ENCODE measurements around the gene NOL11.
"Not testable (repeated sequence)": the region's sequence is repeated elsewhere in the genome, so short reads cannot be mapped to it uniquely, and the experiment has no call there.

Gene NOL11

DNA sequence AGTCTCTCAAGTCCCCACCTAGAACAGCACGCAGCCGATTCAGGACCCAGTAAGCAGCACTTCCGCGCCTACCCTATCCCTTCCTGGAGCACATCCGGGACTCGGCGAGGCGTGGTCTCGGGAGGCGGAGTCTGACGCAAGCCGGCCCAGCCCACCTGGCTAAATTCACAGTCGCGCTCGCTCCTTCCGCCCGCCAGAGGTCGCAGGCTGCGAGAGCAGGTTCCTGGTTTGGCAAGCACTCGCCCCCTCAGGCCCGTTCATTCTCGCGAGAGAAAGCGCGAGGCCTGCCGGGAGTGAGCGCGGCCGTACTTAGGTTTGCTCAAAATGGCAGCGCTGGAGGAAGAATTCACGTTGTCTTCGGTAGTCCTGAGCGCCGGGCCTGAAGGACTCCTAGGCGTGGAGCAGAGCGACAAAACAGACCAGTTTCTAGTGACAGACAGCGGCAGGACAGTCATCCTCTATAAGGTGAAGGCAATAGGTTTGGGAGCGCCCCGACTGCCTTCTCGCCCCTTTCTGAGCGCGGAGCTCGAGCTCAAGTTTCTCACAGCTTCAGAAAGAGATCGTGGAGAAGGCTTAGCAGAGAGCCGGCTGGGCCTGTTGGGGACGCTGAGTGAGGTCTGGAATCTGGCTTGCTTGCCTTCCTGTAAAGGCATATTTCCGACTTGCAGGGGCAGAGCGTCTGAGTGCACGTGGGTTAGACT, at the start of gene NOL11:
TSS of gene NOL11 (plus strand) at position 313 of the 701 bp plus-strand sequence. CDS start at position 325, 12 bp downstream.
- DNase-seq, result peak; percentile 100

DNA sequence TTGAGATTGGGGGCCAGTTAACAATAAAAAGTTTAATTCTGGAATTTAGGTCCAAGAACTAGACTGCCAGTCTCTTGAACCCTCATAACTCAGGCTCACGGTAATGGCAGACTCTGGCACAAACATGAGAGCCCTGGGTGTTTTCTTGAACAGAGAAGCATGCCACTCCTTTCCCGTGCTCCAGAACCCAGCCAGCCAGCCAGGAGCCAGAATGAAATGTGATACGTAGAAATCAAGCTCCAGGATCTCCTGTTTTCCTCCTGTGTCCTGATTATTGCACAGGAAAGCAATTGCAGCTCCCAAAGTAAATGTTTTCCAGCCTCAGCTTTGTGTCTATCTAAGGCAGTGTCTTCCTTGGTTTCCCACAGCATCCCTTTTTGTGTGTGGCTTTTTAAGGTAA, 46.2 kb upstream of the NOL11 start:
- DNase-seq, result no peak

DNA sequence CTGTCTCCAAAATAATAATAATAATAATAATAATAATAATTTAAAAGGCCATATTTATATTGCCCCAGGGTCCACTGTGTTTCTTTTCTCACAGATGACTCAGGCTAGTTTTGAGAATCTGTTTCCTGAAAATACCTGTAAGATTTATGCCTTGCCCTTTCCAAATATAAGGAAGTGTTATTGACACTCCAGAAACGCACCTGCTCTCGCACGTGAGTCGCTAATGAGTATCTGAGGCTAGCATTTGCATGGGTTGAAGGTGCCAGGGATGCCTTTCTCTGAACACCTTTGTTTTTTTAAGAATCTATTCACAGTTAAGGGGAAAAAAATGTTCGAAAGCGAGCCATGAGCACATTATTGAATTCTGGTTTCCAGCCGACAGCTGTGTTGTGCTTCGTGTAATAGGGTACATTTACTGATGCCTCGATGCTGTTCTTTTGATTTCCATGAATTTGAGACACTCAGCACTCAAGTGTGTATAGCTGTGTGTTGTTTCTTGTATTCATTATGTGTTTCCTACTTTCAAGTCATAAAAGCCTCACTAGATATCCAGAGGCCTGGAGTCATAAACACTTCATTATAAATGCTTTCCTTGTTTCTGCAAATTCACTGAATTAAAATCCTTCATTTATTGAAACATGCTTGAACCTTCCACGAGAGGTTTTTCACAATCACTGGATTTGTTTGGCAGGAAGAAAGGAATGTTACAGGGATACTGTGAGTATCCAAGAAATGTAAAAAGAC, 45.0 kb upstream of the NOL11 start:
- DNase-seq, result no peak

DNA sequence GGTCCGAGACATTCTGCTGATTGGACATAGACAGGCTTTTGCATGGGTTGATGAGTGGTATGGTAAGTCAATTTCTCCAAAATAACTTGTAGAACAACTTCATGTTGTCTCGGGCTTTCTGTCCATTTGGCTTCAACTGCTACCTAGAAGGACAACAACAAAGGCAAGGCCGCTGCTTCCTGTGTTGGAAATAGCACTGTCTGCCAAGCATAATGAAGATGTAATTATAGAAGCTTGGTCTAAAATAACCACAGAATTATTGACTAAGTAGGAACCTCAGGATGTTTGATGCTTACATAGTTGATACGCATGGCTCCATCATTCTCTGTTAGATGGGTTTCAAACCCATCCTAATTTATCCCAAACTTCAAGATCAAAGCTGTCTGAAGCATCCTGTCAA, 42.3 kb upstream of the NOL11 start:
- no peak for DNase-seq

DNA sequence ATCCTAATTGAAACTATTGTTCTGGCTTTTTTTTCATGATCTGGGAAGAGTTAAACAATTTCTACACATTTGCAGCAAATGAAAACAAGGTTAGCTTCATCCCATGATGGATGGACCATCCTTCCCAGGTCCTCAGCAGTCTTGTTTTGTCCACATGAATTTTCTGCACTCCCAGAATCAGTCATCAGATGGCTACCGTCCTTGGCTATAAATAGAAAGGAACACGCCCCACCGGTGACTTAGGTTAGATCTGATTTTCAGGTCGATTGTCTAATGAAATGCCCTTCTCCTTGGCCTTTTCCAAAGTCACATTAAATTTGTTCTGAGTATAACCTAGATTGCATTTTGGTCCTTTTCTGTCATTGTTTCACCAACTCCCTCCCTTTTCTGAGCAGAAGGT, 41.4 kb upstream of the NOL11 start:
- no peak for DNase-seq

DNA sequence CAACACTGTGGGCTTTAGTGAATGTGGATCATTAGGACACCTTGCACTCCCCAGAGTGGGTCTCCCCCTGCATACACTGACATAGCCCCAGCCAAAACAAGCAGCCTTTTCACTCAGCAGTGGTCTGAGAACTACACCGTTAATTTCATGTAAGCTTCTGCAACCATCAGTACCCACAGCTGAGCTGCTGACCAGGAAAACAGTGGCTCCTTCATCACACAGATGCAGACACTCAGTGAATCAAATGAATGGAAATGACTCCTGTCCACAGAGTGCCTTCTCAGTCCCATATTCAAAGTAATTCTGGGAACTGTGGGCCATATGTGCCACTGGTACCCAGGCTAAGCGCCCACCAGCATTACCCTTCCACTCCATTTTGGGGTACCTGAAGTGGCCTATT, 39.3 kb upstream of the NOL11 start:
- DNase-seq, result no peak

DNA sequence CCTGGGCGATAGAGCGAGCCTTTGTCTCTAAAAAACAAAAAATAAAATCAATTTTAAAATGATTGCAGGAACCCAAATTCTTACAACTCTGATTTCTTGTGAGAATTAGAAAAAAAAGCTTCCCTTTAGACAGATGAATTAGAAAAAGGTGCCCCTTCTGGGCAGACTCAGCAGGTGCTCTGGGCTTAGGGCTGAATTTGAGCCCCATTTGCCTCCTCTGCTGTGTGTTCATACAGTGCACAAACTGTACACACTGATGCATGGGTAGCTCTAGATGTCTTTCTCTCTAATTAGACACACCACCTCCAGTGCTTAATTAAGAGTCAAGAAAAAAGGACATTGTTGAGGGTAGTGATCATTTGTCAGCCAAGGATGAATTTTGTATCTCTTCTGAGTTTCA, 38.5 kb upstream of the NOL11 start:
- DNase-seq, result no peak

DNA sequence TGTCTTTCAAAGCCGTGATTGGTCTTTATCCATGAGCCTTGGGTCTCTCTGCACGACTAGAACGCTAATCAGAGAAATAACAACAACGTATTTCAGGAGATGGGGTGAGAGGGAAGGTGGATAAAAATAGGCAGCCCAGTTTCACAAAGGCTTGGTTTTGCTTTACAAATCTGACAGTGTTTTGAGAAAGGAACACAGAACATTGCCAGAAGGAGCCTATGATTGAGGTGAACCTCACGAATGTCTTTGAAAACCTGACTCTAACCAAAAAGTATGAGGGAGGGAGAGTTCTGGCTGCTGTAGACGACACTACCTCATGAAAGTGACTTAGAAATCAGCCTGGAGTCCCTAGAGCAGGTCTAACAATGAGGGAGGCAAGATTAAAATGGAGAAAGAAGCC, 38.0 kb upstream of the NOL11 start:
- DNase-seq, result no peak

DNA sequence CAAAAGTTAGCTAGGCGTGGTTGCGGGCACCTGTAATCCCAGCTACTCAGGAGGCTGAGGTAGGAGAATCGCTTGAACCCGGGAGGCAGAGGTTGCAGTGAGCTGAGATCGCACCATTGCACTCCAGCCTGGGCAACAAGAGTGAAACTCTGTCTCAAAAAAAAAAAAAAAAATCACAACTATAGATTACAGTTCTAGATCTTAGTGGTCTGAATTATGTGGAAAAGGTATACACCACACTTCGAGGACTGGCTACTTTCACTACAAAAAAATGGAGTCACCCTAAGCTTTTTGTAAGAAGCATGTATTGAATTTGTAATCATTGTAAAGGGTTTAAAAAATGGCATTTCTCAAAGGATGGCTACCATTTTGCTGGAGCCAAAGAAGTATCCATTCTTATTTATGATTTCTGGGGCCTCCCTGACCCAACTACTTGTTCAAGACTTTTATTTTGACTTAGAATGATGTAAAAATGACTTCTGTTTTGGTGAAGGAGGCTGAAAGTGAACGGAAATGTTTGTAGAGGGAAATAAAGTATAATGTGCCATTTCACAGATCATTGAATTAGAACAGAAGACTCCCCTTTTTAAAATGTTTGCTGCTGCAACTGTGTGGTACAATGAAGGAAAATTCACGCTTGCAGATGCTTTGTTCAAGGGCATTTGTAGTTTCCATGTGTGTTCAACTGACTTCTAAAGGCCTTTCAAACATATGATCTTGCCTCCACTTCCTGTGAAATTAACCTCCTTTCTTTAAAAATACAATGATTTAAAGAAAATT, 37.1 kb upstream of the NOL11 start:
- no peak for DNase-seq

DNA sequence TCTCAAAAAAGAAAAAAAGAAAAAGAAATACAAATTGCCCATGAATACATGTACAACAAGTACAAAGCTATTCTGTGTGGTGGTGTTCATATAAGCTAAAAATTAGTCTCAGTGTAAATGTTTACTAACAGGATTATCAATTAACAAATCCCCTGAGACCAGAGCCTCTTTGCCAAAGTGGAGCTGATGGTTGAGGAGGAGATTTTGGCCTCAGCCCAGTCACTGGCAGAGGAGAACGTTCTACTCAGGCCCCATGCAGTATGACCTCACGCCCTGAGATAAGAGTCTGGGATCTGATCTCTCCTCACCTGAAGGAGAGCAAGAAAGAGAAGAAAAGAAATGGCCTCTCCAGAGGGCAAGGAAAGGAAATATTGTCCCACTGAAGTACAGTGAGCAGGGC, 35.5 kb upstream of the NOL11 start:
- DNase-seq, result no peak

DNA sequence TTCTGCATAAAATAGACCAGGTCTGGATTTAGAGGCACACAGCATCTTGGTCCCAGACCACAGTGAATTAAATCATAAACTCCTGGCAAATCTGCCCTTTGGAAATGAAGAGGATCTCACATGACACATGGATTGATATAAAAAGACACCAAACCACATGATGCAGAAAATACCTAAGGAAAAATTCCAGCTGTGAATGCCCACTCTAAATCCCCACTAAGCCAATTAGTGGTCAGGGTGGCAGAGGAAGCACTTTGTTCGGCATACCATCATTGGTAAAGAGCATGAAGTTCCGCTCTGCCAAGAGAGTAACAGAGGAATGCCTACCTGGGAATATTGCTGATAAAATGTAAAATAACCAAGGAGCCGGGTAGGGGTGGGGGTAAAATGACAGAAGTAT, 32.4 kb upstream of the NOL11 start:
- DNase-seq, result no peak

DNA sequence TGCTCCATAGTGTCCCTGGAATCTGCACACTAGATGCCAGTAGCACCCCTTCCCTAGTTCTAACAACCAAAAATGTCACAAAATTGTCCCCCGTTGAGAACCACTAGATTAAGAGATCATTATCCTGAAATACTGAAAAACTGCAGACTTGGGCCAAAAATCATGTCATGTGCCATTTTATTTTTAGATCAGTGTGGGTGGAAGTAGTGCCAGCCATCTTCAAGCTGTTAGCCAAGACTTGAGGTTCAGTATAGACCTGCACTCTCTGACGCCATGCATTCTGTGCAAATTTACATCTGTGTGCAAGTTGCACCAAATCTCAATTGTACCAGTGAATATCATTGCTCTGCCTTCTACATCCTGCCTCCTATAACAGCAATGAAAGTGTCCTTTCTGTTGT, 31.5 kb upstream of the NOL11 start:
- no peak for DNase-seq

DNA sequence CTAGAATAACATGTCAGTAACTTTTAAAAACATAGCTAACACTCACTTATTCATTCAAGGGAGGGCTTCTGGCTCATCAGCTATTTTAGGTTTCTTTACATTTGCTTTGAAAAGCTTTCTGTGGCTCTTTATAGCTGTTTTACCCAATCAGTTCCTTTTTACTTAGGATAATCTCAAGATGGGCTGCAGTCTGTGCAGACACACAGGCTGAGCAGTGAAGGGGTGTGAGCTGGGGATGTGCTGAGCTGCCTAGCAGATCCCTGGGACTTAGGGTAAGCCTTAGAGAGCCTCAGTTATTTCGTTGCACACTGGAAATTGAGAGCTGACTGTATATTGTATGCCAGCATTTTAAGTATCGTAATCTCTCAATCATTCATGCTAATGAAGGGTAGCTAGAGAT, 30.2 kb upstream of the NOL11 start:
- no peak for DNase-seq

DNA sequence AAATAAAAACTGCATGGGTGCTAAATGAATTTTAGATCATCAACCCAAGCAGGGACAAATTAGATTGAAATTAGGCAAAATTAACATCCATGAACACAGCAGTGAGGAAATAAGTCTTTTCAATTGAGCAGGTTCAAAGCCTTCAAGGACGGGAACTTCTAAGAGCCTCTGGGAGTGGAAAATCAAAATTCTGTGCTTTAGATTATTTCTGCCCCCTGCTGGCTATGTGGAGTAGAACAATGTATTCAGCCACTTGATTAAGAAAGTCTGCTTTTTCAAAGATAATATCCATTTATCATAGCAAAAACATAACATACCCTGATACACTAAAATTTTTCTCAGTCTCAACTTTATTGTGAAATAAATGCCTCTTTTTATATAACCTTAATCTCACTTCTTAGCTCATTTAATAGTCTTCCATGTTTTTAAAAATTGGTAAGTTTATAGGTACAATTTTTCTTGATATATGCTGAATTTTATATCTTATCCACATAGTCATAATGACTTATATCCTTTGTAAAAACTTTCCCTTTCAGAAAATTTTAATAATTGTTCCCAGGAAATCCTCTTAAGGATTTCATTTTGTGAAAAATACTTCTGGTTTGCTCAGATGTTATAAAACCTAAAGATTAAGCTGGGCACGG, 28.1 kb upstream of the NOL11 start:
- DNase-seq, result peak; percentile 77

DNA sequence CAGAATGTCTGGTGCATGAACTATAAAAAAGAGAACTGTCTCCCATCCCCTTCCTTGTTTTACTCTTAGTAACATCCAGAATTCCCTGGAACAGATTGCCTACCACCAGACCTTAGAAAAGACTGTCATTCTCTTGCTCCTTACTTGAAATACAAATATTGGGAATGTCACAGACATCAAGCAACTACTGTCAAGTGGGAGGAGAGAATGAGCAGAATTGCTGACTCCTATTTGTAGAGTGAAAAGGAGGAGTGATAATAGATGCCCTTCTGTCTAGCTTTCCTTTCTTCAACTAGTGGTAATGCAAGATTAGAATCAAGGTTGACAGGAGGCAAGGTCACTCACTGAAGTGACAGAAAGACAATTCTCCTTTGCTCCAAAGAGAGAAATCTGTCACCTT, 23.9 kb upstream of the NOL11 start:
- DNase-seq, result no peak

DNA sequence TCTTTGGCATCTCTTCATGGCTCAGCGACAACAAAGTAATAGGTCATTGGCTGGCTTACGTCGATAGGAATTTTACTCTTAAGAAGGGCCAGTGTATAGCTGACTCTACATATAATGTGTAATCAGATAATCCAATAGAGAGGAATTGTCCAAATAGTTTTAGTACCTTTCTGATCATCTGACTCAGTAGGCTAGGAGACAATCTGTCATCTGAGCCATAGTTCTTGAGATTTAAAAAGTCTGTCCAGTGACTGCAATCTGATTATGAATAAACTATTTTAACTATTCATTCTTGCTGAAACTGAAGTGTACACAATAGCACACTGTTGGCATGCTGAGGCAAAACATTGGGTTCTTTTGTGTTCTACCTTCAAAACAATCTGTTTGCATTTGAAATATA, 21.4 kb upstream of the NOL11 start:
- no peak for DNase-seq

DNA sequence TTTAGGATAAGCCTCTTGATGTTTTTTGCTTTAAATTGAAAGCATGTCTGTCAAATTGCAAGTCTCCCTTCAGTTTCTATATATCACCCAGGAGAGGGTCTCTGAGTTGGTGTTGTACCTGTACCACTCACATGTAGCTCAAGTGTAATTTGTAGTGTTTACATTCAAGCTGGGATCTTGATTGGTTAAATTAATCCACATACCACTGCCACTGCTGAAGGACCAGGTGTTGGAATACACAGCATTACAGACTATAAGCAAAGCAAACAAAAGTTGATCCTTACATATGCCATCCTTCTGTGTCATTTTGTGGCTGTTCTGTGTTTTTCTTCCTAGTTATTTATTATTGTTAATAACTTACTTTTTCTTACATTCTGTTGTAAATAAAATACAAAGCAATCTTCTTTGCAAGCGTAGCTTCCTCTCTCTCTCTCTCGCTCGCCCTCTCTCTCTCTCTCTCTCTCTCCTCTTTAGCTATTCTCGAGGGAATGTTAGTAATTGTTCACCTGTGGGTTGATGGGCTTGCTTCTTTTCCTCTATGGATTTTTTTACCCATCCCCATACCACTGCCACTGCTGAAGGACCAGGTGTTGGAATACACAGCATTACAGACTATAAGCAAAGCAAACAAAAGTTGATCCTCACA, 20.8 kb upstream of the NOL11 start:
- DNase-seq, result no peak

DNA sequence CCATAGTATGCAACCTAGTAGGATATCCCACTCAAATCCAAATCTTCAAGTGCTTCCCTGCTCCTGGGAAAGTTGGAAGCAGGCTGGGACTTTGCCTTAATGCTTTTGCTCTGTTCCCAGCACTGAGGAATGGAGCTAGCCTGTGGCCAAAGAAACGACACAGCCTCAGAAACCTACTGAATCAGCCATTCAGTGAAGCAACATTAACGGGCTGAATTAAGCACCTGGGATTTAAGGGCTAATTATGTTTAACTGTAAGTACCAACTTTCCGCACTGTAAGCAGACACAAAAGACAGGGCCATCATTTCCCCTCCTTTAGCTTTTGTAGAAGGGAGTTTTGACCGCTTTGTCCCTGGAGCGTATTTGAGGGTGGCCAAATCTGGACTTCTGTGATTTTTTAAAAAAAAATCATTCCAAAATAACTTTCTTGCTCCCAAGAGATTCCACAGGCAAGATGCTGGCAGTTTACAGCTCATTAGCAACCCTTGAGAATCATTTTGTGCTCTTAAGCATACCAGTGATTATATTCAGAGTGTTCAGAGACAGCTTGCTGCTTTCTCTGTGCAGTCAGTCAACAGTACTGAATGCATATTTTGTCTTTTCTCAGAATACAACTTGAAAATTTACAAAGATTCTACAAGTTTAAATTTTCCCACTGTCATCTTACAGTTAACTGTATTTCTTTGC, 17.6 kb upstream of the NOL11 start:
- DNase-seq, result no peak

DNA sequence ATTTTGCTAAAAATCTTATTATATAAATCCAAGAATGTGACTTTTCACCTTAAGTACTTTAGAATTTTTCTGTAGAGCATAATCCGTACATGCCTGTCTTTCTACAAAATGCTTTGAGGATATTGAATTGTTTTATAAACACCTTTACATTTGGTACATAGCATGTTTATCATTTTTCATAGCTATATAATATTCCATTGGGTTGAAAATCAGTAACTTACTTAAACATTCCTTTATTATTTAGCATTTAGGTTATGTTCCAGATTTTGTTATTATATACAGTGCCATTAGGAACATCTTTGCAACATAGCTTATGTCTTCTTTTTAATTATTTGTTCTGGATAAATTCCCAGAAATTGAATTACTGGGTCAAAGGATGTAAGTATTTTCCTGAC, 17.0 kb upstream of the NOL11 start:
- no peak for DNase-seq

DNA sequence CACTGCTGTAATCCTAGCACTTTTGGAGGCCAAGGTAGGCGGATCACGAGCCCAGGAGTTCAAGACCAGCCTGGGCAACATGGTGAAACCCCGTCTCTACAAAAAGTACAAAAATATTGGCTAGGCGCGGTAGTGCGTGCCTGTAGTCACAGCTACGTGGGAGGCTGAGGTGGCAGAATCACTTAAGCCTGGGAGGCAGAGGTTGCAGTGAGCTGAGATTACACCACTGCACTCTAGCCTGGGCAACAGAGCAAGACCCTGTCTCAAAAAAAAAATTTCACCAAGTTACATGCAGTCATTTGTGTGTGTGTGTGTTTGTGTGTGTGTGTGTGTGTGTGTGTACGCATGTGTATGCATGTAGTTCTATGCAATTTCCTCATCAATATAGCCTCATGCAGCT, 14.9 kb upstream of the NOL11 start:
- DNase-seq, result not testable (repeated sequence)

DNA sequence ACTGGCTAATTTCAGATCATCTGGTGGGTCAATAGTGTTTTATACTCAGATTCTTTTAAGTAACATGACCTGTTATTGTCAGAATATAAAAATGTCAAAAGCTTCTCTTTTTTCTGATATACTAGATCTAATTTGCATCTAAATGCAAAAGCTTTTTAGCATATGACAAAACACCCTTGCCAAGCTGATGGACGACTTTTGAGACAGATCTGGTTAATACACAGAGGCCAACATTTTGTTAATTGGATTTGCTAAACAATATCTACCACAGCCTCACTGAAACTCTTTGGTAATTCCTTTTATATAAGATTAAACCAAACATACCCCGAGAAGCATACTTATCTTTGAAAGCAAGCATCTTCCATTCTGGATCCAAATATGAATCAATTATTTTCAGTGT, 10.3 kb upstream of the NOL11 start:
- DNase-seq, result no peak

DNA sequence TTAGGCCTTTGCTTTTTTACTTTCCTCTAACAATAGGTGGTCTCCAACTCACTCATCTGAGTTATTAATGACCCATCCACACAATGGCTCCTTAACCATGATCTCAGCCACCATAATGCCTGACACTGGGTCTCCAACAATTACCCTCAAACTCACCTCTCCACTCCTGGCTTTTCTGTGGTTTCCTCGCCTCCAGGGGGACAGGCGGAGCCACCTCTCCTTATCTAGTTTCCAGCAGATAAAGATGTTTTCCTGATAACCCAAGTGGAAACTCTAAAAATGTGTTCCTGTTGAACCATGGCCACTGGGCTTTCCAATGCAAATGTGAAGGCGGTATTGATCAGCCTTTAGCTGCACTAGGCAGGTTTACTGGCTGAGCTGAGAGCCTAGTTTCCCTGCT, 9.4 kb upstream of the NOL11 start:
- DNase-seq, result no peak

Measured in midbrain (tissue), 1 donor.